Left cardiac atrium (tissue), 4 donors: ENCODE data around the gene ZDHHC15. TPM values are rescaled to one million over a fixed set of nuclear protein-coding genes. Genes with fewer than 3 reads are reported as not detected.

Experiments used
- ATAC-seq, 2 donors: fragments of 200-7000 bp; cut with Tn5 transposase; one replicate each; pipeline ENCODE4 v1.9.1; 2020; ENCODE audit warnings: mild to moderate bottlenecking in 2 of 2, moderate library complexity in 2 of 2
- DNase-seq: peaks from one replicate; pipeline ENCODE4 v3.0.0-alpha.2; 2020
- intact Hi-C, 2 donors: fragments of 100-400 bp; cut with DNase I; formaldehyde crosslinking; loops; one replicate each; pipeline versions ENCODE4 v1.14.1 to v1.15.1; 2022 to 2023
- total RNA-seq, 2 donors: library from RNA; stranded (reverse); fragmentation: NEBNext Ultra II Directional; extraction: Animal tissue kit (Norgen Biotek cat#: 25700); gene quantifications; one replicate each; pipeline ENCODE4 v1.2.1, GENCODE V29; 2021
- donor health status: DM: no; HTN: yes; CAD: no.
- donor health status: DM: no; HTN: yes; CAD: no; lungs with severe emphysema.
- donor health status: DM: yes; HTN: yes; CAD: no.
- donor health status: Dilated cardiomyopathy.

ZDHHC15 gene
- total RNA-seq, 2 donors from 2014 or later: 2.6 to 3.2 TPM

- ATAC-seq: no peak
- intact Hi-C loops: no loop called here
- DNase-seq: no peak
Observed at GRCh38 chrX:75327607-75328006, 195.2 kb downstream of the ZDHHC15 start.

Other genes starting within 250 kb of the ZDHHC15 start
- 10 to 100 TPM; 13.2 to 14.4 TPM for gene UPRT, start 249.0 kb downstream of the ZDHHC15 start, total RNA-seq